ENCODE results near the gene PHF1. TPM values are rescaled to one million over a fixed set of nuclear protein-coding genes. Genes with fewer than 3 reads are reported as not detected.
A peak's percentile ranks its signal among the peaks of the same experiment; 100 is the strongest.

The PHF1 gene
- total and polyA plus RNA-seq, 2 of the 13 experiments (the other 11 are each of a cell fraction or from before 2014, with no cell fraction given), result 25.4 to 61.9 TPM

DNA sequence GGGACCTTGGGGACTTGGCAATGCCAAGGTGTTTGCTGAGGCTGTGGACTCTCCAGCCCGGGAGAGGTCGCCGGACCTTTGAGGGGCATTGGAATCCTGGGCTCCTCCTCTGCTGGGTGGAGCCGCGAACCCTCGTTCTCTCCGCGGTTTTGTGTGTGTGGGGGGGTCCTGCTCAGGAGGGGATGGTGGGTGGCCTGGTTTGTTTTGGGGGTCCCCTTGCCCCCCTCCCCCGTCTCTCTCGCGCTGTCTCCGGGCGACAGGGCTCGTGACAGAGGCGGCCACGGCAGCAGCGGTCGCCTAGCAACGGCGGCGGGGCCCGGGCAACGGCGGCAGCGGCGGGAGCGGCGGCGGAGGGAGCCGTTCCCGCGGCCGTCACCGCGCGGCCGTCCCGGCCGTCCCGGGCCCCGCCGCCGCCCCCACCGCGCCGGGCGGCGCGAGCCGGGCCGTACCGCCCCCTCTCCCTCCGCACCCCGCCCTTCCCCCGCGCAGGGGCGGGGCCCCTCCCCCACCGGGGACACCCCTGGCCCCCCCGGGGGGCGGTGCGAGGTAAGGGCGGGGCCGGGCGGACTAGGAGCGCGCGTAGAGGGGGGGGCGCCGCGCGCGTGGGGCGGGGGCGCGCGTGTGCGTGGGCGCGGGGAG, 16.9 kb downstream of the PHF1 start:
- Histone ChIP-seq H3K36me3 (replicated peaks in 1 of 2; ENCODE audit: control insufficient read depth in 1 of 2, insufficient read depth in 2 of 2, low read length in 2 of 2) (no peaks in the 10 kb centered on the region), H3K9me3 (ENCODE audit: low read length) (no peaks in the 10 kb centered on the region), H2AFZ (ENCODE audit: low read length) (no peak overlapping the region), H3K9ac (ENCODE audit: insufficient read depth, low read depth, low read length) (no peak overlapping the region), H4K20me1 (ENCODE audit: insufficient read depth, low read length) (no peaks in the 10 kb centered on the region), H3K4me1 (ENCODE audit: insufficient read depth, low read length) (peaks cover 58% of the 10 kb centered on the region), H3K79me2 (ENCODE audit: insufficient read depth, low read length) (no peaks in the 10 kb centered on the region), H3K4me2 (ENCODE audit: low read depth, low read length) (peak overlapping the region; percentile 82), H3K4me3 (replicated peaks in 1 of 3; ENCODE audit: insufficient read depth in 1 of 3, low read depth in 2 of 3, low read length in 3 of 3) (peak overlapping the region; percentile 43 to 78 (median 63); a peak in 5 of 6 replicates), H3K27ac (ENCODE audit: extremely low read length, insufficient read depth, low read length) (no peak overlapping the region), H3K27me3 (ENCODE audit: control insufficient read depth in 1 of 2, insufficient read depth in 2 of 2, low read length in 2 of 2) (peaks cover 0 to 17% of the 10 kb centered on the region in 2 experiments; a peak in 3 of 5 replicates)
- intact Hi-C loops (cut with micrococcal nuclease; ENCODE audit: unreplicated experiment) (loop anchor here (1.0 kb wide), 1 partner anchor 27 kb away; the partner anchor contains the start of gene ZBTB9), in situ Hi-C loops (cut with HindIII; ENCODE audit: extremely low pct_ligation_motif_present, low pct_unique_long_range_greater_than_20kb) (no loop called here)
- ChIA-PET CTCF (ENCODE audit: low intra/inter-chr PET ratio, low total read pairs) (interaction anchor here (3.1 kb wide), 1 partner anchor 36 kb away, joined by 19 read pairs; the partner anchor contains the start of gene KIFC1), POLR2A (no interaction called here)
- ATAC-seq, result no peak
- no peak for DNase-seq (ENCODE audit: low spot score)
- FAIRE-seq, result no peak
- no TSS peak for BruUV-seq (replicated peaks)
- WGBS (ENCODE audit: low lambda C conversion rate), result 0% methylated on average over 13 of the region's 79 CpGs
- TF ChIP-seq, protein P1, sequence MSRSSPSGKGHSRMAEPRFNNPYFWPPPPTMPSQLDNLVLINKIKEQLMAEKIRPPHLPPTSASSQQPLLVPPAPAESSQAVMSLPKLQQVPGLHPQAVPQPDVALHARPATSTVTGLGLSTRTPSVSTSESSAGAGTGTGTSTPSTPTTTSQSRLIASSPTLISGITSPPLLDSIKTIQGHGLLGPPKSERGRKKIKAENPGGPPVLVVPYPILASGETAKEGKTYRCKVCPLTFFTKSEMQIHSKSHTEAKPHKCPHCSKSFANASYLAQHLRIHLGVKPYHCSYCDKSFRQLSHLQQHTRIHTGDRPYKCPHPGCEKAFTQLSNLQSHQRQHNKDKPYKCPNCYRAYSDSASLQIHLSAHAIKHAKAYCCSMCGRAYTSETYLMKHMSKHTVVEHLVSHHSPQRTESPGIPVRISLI (CRISPR knock-in tag; IDR thresholded peaks at IDR 0.05; ENCODE audit: borderline replicate concordance), result no peak
- no peak for TF ChIP-seq ZNF891 (CRISPR knock-in tag; IDR thresholded peaks at IDR 0.05)
- TF ChIP-seq REPIN1 (CRISPR knock-in tag; IDR thresholded peaks at IDR 0.05; ENCODE audit: borderline replicate concordance, low read depth), result no peak
- TF ChIP-seq DNMT3B (CRISPR knock-in tag; conservative IDR thresholded peaks at IDR 0.05), result no peak
- no peak for TF ChIP-seq ZSCAN22 (CRISPR knock-in tag; IDR thresholded peaks at IDR 0.05)
- TF ChIP-seq HCFC1 (IDR thresholded peaks at IDR 0.05; ENCODE audit: low read depth, low read length), result no peak
- TF ChIP-seq BCL6 (CRISPR knock-in tag; IDR thresholded peaks at IDR 0.05), result no peak
- TF ChIP-seq, protein P2, sequence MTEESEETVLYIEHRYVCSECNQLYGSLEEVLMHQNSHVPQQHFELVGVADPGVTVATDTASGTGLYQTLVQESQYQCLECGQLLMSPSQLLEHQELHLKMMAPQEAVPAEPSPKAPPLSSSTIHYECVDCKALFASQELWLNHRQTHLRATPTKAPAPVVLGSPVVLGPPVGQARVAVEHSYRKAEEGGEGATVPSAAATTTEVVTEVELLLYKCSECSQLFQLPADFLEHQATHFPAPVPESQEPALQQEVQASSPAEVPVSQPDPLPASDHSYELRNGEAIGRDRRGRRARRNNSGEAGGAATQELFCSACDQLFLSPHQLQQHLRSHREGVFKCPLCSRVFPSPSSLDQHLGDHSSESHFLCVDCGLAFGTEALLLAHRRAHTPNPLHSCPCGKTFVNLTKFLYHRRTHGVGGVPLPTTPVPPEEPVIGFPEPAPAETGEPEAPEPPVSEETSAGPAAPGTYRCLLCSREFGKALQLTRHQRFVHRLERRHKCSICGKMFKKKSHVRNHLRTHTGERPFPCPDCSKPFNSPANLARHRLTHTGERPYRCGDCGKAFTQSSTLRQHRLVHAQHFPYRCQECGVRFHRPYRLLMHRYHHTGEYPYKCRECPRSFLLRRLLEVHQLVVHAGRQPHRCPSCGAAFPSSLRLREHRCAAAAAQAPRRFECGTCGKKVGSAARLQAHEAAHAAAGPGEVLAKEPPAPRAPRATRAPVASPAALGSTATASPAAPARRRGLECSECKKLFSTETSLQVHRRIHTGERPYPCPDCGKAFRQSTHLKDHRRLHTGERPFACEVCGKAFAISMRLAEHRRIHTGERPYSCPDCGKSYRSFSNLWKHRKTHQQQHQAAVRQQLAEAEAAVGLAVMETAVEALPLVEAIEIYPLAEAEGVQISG (CRISPR knock-in tag; IDR thresholded peaks at IDR 0.05), result peak; percentile 67; the same call in 1 of the 2 replicates
- no peak for TF ChIP-seq LCORL (IDR thresholded peaks at IDR 0.05)
- TF ChIP-seq LCORL (CRISPR knock-in tag; IDR thresholded peaks at IDR 0.05), result no peak
- TF ChIP-seq, protein P3, sequence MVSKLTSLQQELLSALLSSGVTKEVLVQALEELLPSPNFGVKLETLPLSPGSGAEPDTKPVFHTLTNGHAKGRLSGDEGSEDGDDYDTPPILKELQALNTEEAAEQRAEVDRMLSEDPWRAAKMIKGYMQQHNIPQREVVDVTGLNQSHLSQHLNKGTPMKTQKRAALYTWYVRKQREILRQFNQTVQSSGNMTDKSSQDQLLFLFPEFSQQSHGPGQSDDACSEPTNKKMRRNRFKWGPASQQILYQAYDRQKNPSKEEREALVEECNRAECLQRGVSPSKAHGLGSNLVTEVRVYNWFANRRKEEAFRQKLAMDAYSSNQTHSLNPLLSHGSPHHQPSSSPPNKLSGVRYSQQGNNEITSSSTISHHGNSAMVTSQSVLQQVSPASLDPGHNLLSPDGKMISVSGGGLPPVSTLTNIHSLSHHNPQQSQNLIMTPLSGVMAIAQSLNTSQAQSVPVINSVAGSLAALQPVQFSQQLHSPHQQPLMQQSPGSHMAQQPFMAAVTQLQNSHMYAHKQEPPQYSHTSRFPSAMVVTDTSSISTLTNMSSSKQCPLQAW (CRISPR knock-in tag; IDR thresholded peaks at IDR 0.05), result no peak
- TF ChIP-seq WIZ (CRISPR knock-in tag; IDR thresholded peaks at IDR 0.05), result no peak
- TF ChIP-seq, protein P4, sequence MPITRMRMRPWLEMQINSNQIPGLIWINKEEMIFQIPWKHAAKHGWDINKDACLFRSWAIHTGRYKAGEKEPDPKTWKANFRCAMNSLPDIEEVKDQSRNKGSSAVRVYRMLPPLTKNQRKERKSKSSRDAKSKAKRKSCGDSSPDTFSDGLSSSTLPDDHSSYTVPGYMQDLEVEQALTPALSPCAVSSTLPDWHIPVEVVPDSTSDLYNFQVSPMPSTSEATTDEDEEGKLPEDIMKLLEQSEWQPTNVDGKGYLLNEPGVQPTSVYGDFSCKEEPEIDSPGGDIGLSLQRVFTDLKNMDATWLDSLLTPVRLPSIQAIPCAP (CRISPR knock-in tag; IDR thresholded peaks at IDR 0.05; ENCODE audit: low read depth), result no peak
- TF ChIP-seq ZNF709 (CRISPR knock-in tag; IDR thresholded peaks at IDR 0.05), result no peak
- TF ChIP-seq ESRRA (CRISPR knock-in tag; IDR thresholded peaks at IDR 0.05; ENCODE audit: low read depth), result no peak
- TF ChIP-seq, protein P5, sequence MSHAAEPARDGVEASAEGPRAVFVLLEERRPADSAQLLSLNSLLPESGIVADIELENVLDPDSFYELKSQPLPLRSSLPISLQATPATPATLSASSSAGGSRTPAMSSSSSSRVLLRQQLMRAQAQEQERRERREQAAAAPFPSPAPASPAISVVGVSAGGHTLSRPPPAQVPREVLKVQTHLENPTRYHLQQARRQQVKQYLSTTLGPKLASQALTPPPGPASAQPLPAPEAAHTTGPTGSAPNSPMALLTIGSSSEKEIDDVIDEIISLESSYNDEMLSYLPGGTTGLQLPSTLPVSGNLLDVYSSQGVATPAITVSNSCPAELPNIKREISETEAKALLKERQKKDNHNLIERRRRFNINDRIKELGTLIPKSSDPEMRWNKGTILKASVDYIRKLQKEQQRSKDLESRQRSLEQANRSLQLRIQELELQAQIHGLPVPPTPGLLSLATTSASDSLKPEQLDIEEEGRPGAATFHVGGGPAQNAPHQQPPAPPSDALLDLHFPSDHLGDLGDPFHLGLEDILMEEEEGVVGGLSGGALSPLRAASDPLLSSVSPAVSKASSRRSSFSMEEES (CRISPR knock-in tag; IDR thresholded peaks at IDR 0.05), result no peak
- TF ChIP-seq NFRKB (IDR thresholded peaks at IDR 0.05), result no peak
